Neural cell (in vitro differentiated cells): Measurements from ENCODE around the gene DCC. TPM values are rescaled to one million over a fixed set of nuclear protein-coding genes. Genes with fewer than 3 reads are reported as not detected.

Source experiments
- H2AFZ ChIP-seq: fragments of 200-600, 300-800 bp; sonication (generic), shearing (Covaris generic); 2 replicates; pipeline ENCODE4 v1.6.0; 2014; ENCODE audit warnings: low read depth, mild to moderate bottlenecking, antibody characterized with exemption, low read length, moderate library complexity
- H3F3A ChIP-seq: fragments of 200-600 bp; shearing (Covaris generic); 2 replicates; pipeline ENCODE4 v1.6.1; 2016; ENCODE audit warnings: mild to moderate bottlenecking, moderate library complexity, mixed read lengths, antibody characterized with exemption, low read length; ENCODE audit not compliant: insufficient read depth, poor library complexity, severe bottlenecking
- H3K27ac ChIP-seq: fragments of 200-600, 300-800 bp; sonication (generic), shearing (Covaris generic); 2 replicates; pipeline ENCODE4 v1.5.1; 2014; ENCODE audit warnings: mild to moderate bottlenecking, low read length, moderate library complexity
- H3K27me3 ChIP-seq: fragments of 300-800, 200-600 bp; sonication (generic), shearing (Covaris generic); 2 replicates; pipeline ENCODE4 v1.6.0; 2014; ENCODE audit warnings: mild to moderate bottlenecking, low read depth, low read length, moderate library complexity; ENCODE audit not compliant: insufficient read depth
- H3K36me3 ChIP-seq: fragments of 300-800, 200-600 bp; sonication (generic), shearing (Covaris generic); 2 replicates; pipeline ENCODE4 v1.5.1; 2014; ENCODE audit warnings: mild to moderate bottlenecking, antibody characterized with exemption, low read length, moderate library complexity; ENCODE audit not compliant: insufficient read depth
- H3K4me2 ChIP-seq: fragments of 300-800, 200-600 bp; sonication (generic), shearing (Covaris generic); 2 replicates; pipeline ENCODE4 v1.6.0; 2014; ENCODE audit warnings: mild to moderate bottlenecking, low read length
- H3K4me3 ChIP-seq: fragments of 300-800, 200-600 bp; sonication (generic), shearing (Covaris generic); 2 replicates; pipeline ENCODE4 v1.5.1; 2014; ENCODE audit warnings: mild to moderate bottlenecking, low read length, moderate library complexity
- H3K79me2 ChIP-seq: fragments of 200-600 bp; shearing (Covaris generic); replicated peaks from 2 replicates; pipeline ENCODE4 v1.6.0; 2014; ENCODE audit warnings: mild to moderate bottlenecking, low read length, moderate library complexity; ENCODE audit not compliant: insufficient read depth
- H3K9ac ChIP-seq: fragments of 300-800, 200-600 bp; sonication (generic), shearing (Covaris generic); 2 replicates; pipeline ENCODE4 v1.6.1; 2016; ENCODE audit warnings: mild to moderate bottlenecking, low read length, mixed read lengths
- H3K9me2 ChIP-seq: fragments of 200-600 bp; shearing (Covaris generic); 2 replicates; pipeline ENCODE4 v1.6.1; 2016; ENCODE audit warnings: mild to moderate bottlenecking, low read length, mixed read lengths; ENCODE audit not compliant: insufficient read depth
- H3K9me3 ChIP-seq: fragments of 200-600, 300-800 bp; sonication (generic), shearing (Covaris generic); 2 replicates; pipeline ENCODE4 v1.6.1; 2016; ENCODE audit warnings: mild to moderate bottlenecking, mixed run types, low read length, moderate library complexity, mixed read lengths
- H4K20me1 ChIP-seq: fragments of 200-600 bp; shearing (Covaris generic); 2 replicates; pipeline ENCODE4 v1.6.1; 2016; ENCODE audit warnings: mild to moderate bottlenecking, mixed run types; ENCODE audit not compliant: insufficient read depth
- CTCF ChIP-seq: fragments of 450-650 bp; IDR thresholded peaks from 2 replicates; pipeline ENCODE4 v1.5.1; 2014; ENCODE audit warnings: antibody characterized with exemption, mild to moderate bottlenecking, moderate library complexity; ENCODE audit not compliant: poor library complexity, severe bottlenecking
- EP300 ChIP-seq: fragments of 450-650 bp; conservative IDR thresholded peaks from 2 replicates; pipeline ENCODE4 v1.6.1; 2014; ENCODE audit warnings: antibody characterized with exemption, mild to moderate bottlenecking, moderate library complexity; ENCODE audit not compliant: poor library complexity, severe bottlenecking
- EZH2 ChIP-seq: fragments of 200-600, 300-800 bp; shearing (Covaris generic), sonication (generic); IDR thresholded peaks from 2 replicates; pipeline ENCODE4 v1.6.1; 2014; ENCODE audit warnings: antibody characterized with exemption, low read length, borderline replicate concordance, mild to moderate bottlenecking; ENCODE audit not compliant: insufficient read depth, poor library complexity, severe bottlenecking
- MXI1 ChIP-seq: fragments of 450-650 bp; conservative IDR thresholded peaks from 2 replicates; pipeline ENCODE4 v1.6.1; 2014; ENCODE audit warnings: antibody characterized with exemption, mild to moderate bottlenecking; ENCODE audit not compliant: poor library complexity, severe bottlenecking
- POLR2AphosphoS5 ChIP-seq: IDR thresholded peaks from 2 replicates; pipeline ENCODE4 v1.6.1; 2012
- RAD21 ChIP-seq: fragments of 450-650 bp; conservative IDR thresholded peaks from 2 replicates; pipeline ENCODE4 v1.6.1; 2014; ENCODE audit warnings: antibody characterized with exemption, mild to moderate bottlenecking, moderate library complexity
- REST ChIP-seq: IDR thresholded peaks from 2 replicates; pipeline ENCODE4 v1.6.1; 2012; ENCODE audit warnings: borderline replicate concordance
- SMC3 ChIP-seq: fragments of 450-650 bp; conservative IDR thresholded peaks from 2 replicates; pipeline ENCODE4 v1.6.1; 2014; ENCODE audit warnings: antibody characterized with exemption, mild to moderate bottlenecking, moderate library complexity; ENCODE audit not compliant: poor library complexity
- TAF1 ChIP-seq: IDR thresholded peaks from 2 replicates; pipeline ENCODE4 v1.6.1; 2012; ENCODE audit warnings: low read depth
- polyA plus RNA-seq: library from polyadenylated mRNA; depleted of rRNA; stranded (reverse); fragments of >200 nt; gene quantifications from 2 replicates; pipeline ENCODE4 v1.2.3, GENCODE V29; 2014

DCC gene
- polyA plus RNA-seq, 1 donor from 2014 or later = 40.7 TPM

GRCh38 chr18:52531836-52532235 is 191.8 kb downstream of the DCC start:
- Histone ChIP-seq H3K79me2 (peaks cover 8% of the 10 kb centered on the region), H2AFZ (no peak overlapping the region), H3K4me2 (no peak overlapping the region), H4K20me1 (no peaks in the 10 kb centered on the region), H3K36me3 (no peaks in the 10 kb centered on the region), H3K9me3 (no peaks in the 10 kb centered on the region), H3K27ac (no peak overlapping the region), H3K4me3 (no peak overlapping the region), H3K9me2 (no peaks in the 10 kb centered on the region), H3K27me3 (no peaks in the 10 kb centered on the region), H3F3A (no peaks in the 10 kb centered on the region), H3K9ac (no peak overlapping the region)
- no peak for TF ChIP-seq SMC3
- no peak for TF ChIP-seq RAD21
- no peak for TF ChIP-seq TAF1
- TF ChIP-seq EP300 = no peak
- TF ChIP-seq REST = no peak

GRCh38 chr18:52536039-52536438 is 196.0 kb downstream of the DCC start:
- TF ChIP-seq TAF1 = no peak
- no peak for TF ChIP-seq POLR2AphosphoS5
- TF ChIP-seq CTCF = no peak
- TF ChIP-seq MXI1 = no peak
- no peak for TF ChIP-seq EZH2
- TF ChIP-seq SMC3 = no peak
- no peak for TF ChIP-seq RAD21
- TF ChIP-seq EP300 = no peak
- no peak for TF ChIP-seq REST
- no peaks in the 10 kb centered on the region for H3K9me3 ChIP-seq
- no peaks in the 10 kb centered on the region for H4K20me1 ChIP-seq
- H3K9me2 ChIP-seq = no peaks in the 10 kb centered on the region
- H3F3A ChIP-seq = no peaks in the 10 kb centered on the region
- H2AFZ ChIP-seq = no peak overlapping the region
- no peaks in the 10 kb centered on the region for H3K27me3 ChIP-seq
- H3K4me2 ChIP-seq = no peak overlapping the region
- no peaks in the 10 kb centered on the region for H3K36me3 ChIP-seq
- no peak overlapping the region for H3K4me3 ChIP-seq
- H3K9ac ChIP-seq = no peak overlapping the region
- peaks cover 5% of the 10 kb centered on the region for H3K79me2 ChIP-seq
- no peak overlapping the region for H3K27ac ChIP-seq
